HPDE6-E6E7 (cell line): Measurements from ENCODE around the gene FKBP8.

Source experiments
- DNase-seq: peaks from one replicate; pipeline ENCODE4 v3.0.0; 2011; ENCODE audit warnings: missing footprints; ENCODE audit errors: extremely low spot score

The FKBP8 gene

GRCh38 chr19:18483119-18483890 lies 60.1 kb downstream of the FKBP8 start:
- DNase-seq = no peak
